ENCODE results near the gene GPLD1.
"Not testable (repeated sequence)": the region's sequence is repeated elsewhere in the genome, so short reads cannot be mapped to it uniquely, and the experiment has no call there.

Gene GPLD1

GRCh38 chr6:24391208-24391607 is 98.2 kb downstream of the GPLD1 start:
- H3K9me3 ChIP-seq (ENCODE audit: control insufficient read depth, low read length), result no peaks in the 10 kb centered on the region
- peaks cover 9% of the 10 kb centered on the region for H3K4me1 ChIP-seq
- no peak overlapping the region for H3K4me2 ChIP-seq (ENCODE audit: low read length)
- no peak overlapping the region for H3K4me3 ChIP-seq (ENCODE audit: low read depth, low read length)
- no peak overlapping the region for H3K27ac ChIP-seq
- H3K79me2 ChIP-seq, result no peaks in the 10 kb centered on the region
- no peaks in the 10 kb centered on the region for H3K27me3 ChIP-seq (ENCODE audit: control insufficient read depth, insufficient read depth, low read length)
- no peak for TF ChIP-seq CTCF (IDR thresholded peaks at IDR 0.05)
- H3K36me3 ChIP-seq (ENCODE audit: control insufficient read depth, insufficient read depth, low read length), result no peaks in the 10 kb centered on the region
- no peak overlapping the region for H3K9ac ChIP-seq
- H2AFZ ChIP-seq, result no peak overlapping the region

GRCh38 chr6:24387818-24388217 is 101.6 kb downstream of the GPLD1 start:
- Histone ChIP-seq H3K36me3 (ENCODE audit: control insufficient read depth, insufficient read depth, low read length) (no peaks in the 10 kb centered on the region), H3K4me2 (ENCODE audit: low read length) (no peak overlapping the region), H3K4me3 (ENCODE audit: low read depth, low read length) (no peak overlapping the region), H3K27ac (no peak overlapping the region), H3K9me3 (ENCODE audit: control insufficient read depth, low read length) (no peaks in the 10 kb centered on the region), H3K4me1 (no peaks in the 10 kb centered on the region), H3K9ac (no peak overlapping the region), H2AFZ (no peak overlapping the region), H3K79me2 (no peaks in the 10 kb centered on the region), H3K27me3 (ENCODE audit: control insufficient read depth, insufficient read depth, low read length) (no peaks in the 10 kb centered on the region)
- TF ChIP-seq CTCF (IDR thresholded peaks at IDR 0.05), result no peak

- Histone ChIP-seq H3K4me3 (ENCODE audit: low read depth, low read length) (no peak overlapping the region), H3K79me2 (no peaks in the 10 kb centered on the region), H3K27ac (no peak overlapping the region), H3K9ac (no peak overlapping the region), H3K27me3 (ENCODE audit: control insufficient read depth, insufficient read depth, low read length) (no peaks in the 10 kb centered on the region), H3K9me3 (ENCODE audit: control insufficient read depth, low read length) (no peaks in the 10 kb centered on the region), H3K36me3 (ENCODE audit: control insufficient read depth, insufficient read depth, low read length) (no peaks in the 10 kb centered on the region), H3K4me2 (ENCODE audit: low read length) (no peak overlapping the region), H2AFZ (no peak overlapping the region), H3K4me1 (no peaks in the 10 kb centered on the region)
- TF ChIP-seq CTCF (IDR thresholded peaks at IDR 0.05), result peak; percentile 20
Observed at GRCh38 chr6:24385536-24386269, 103.7 kb downstream of the GPLD1 start.

GRCh38 chr6:24384369-24385130 is 104.8 kb downstream of the GPLD1 start:
- not testable (repeated sequence) for H3K27ac ChIP-seq; H3K4me2 ChIP-seq (ENCODE audit: low read length); H3K4me1 ChIP-seq; H3K9ac ChIP-seq; H2AFZ ChIP-seq; H3K9me3 ChIP-seq (ENCODE audit: control insufficient read depth, low read length); H3K79me2 ChIP-seq; H3K36me3 ChIP-seq (ENCODE audit: control insufficient read depth, insufficient read depth, low read length); H3K27me3 ChIP-seq (ENCODE audit: control insufficient read depth, insufficient read depth, low read length); H3K4me3 ChIP-seq (ENCODE audit: low read depth, low read length)

- H3K4me3 ChIP-seq (ENCODE audit: low read depth, low read length); H3K27ac ChIP-seq; H3K4me2 ChIP-seq (ENCODE audit: low read length); H3K9ac ChIP-seq; H3K9me3 ChIP-seq (ENCODE audit: control insufficient read depth, low read length); H3K27me3 ChIP-seq (ENCODE audit: control insufficient read depth, insufficient read depth, low read length); H3K36me3 ChIP-seq (ENCODE audit: control insufficient read depth, insufficient read depth, low read length); H2AFZ ChIP-seq; H3K4me1 ChIP-seq; H3K79me2 ChIP-seq: not testable (repeated sequence)
Observed at GRCh38 chr6:24382891-24383494, 106.4 kb downstream of the GPLD1 start.

Measured in parathyroid adenoma (tissue), 2 donors.